ENCODE data around the gene GABRR2.

GABRR2 gene

GRCh38 chr6:89273816-89274215 lies 41.3 kb downstream of the GABRR2 start:
- TF ChIP-seq CTCF (IDR thresholded peaks at IDR 0.05) = no peak

GRCh38 chr6:89272596-89272995 lies 42.5 kb downstream of the GABRR2 start:
- TF ChIP-seq CTCF (IDR thresholded peaks at IDR 0.05) = no peak

GRCh38 chr6:89270951-89271721 lies 44.0 kb downstream of the GABRR2 start:
- no peak for TF ChIP-seq CTCF (IDR thresholded peaks at IDR 0.05)

- no peak for TF ChIP-seq CTCF (IDR thresholded peaks at IDR 0.05)
Observed at GRCh38 chr6:89269981-89270380, 45.1 kb downstream of the GABRR2 start.

GRCh38 chr6:89269252-89269651 lies 45.8 kb downstream of the GABRR2 start:
- TF ChIP-seq CTCF (IDR thresholded peaks at IDR 0.05) = no peak

- TF ChIP-seq CTCF (IDR thresholded peaks at IDR 0.05) = no peak
Observed at GRCh38 chr6:89268776-89269175, 46.3 kb downstream of the GABRR2 start.

GRCh38 chr6:89267918-89268317 lies 47.2 kb downstream of the GABRR2 start:
- no peak for TF ChIP-seq CTCF (IDR thresholded peaks at IDR 0.05)

- TF ChIP-seq CTCF (IDR thresholded peaks at IDR 0.05) = no peak
Observed at GRCh38 chr6:89264296-89264695, 50.8 kb downstream of the GABRR2 start.

Measured in LNCAP (cell line).